HepG2 (cell line): Measurements from ENCODE around the gene SLC25A33. TPM values are rescaled to one million over a fixed set of nuclear protein-coding genes. Genes with fewer than 3 reads are reported as not detected.
A peak's percentile ranks its signal among the peaks of the same experiment; 100 is the strongest.

Experiments used
- ARNTL ChIP-seq: sonication (generic); formaldehyde crosslinking; IDR thresholded peaks from 2 replicates; pipeline ENCODE4 v1.4.0; 2020; ENCODE audit warnings: mild to moderate bottlenecking, missing genetic modification reagents
- GTF3A ChIP-seq: sonication (generic); formaldehyde crosslinking; conservative IDR thresholded peaks from 2 replicates; pipeline ENCODE4 v1.4.0; 2020; ENCODE audit warnings: mild to moderate bottlenecking, missing genetic modification reagents
- JUND ChIP-seq: sonication (generic); formaldehyde crosslinking; IDR thresholded peaks from 2 replicates; pipeline ENCODE4 v1.8.0; 2022; ENCODE audit warnings: mild to moderate bottlenecking, missing genetic modification reagents
- KDM5B ChIP-seq: sonication (generic); formaldehyde crosslinking; IDR thresholded peaks from 2 replicates; pipeline ENCODE4 v1.4.0; 2020; ENCODE audit warnings: missing genetic modification reagents, mild to moderate bottlenecking, borderline replicate concordance
- KDM6A ChIP-seq: IDR thresholded peaks from 2 replicates; pipeline ENCODE4 v1.6.1; 2016; ENCODE audit warnings: low read depth
- KLF11 ChIP-seq: IDR thresholded peaks from 2 replicates; pipeline ENCODE4 v1.6.1; 2016; ENCODE audit warnings: missing compliant biosample characterization
- MAFG ChIP-seq: sonication (generic); formaldehyde crosslinking; IDR thresholded peaks from 2 replicates; pipeline ENCODE4 v1.5.1; 2020; ENCODE audit warnings: mild to moderate bottlenecking, missing genetic modification reagents
- MAZ ChIP-seq, 2 experiments: sonication (generic) in 1 of 2; formaldehyde crosslinking in 1 of 2; IDR thresholded peaks; 2 replicates each; pipeline versions ENCODE4 v1.5.0 to v1.6.1; 2012 to 2020; ENCODE audit warnings: low read depth in 2 of 2, mild to moderate bottlenecking in 2 of 2, borderline replicate concordance in 1 of 2, improper control_type of control experiment in 1 of 2, low read length in 1 of 2, missing genetic modification reagents in 1 of 2, moderate library complexity in 1 of 2
- MTA1 ChIP-seq: sonication (generic); formaldehyde crosslinking; IDR thresholded peaks from 2 replicates; pipeline ENCODE4 v1.4.0; 2020; ENCODE audit warnings: missing genetic modification reagents, mild to moderate bottlenecking, borderline replicate concordance
- NFE2L1 ChIP-seq: sonication (generic); formaldehyde crosslinking; IDR thresholded peaks from 2 replicates; pipeline ENCODE4 v1.4.0; 2020; ENCODE audit warnings: missing genetic modification reagents, mild to moderate bottlenecking, borderline replicate concordance
- NFKBIZ ChIP-seq: IDR thresholded peaks from 2 replicates; pipeline ENCODE4 v1.6.1; 2018; ENCODE audit warnings: missing genetic modification reagents, missing compliant biosample characterization
- PHF8 ChIP-seq: sonication (generic); formaldehyde crosslinking; IDR thresholded peaks from 2 replicates; pipeline ENCODE4 v1.5.0; 2020; ENCODE audit warnings: missing genetic modification reagents
- RFXAP ChIP-seq: sonication (generic); formaldehyde crosslinking; IDR thresholded peaks from 2 replicates; pipeline ENCODE4 v1.4.0; 2020; ENCODE audit warnings: missing genetic modification reagents, borderline replicate concordance
- SKI ChIP-seq: fragments of 450-650 bp; IDR thresholded peaks from one replicate; pipeline ENCODE4 v1.6.1; 2018; ENCODE audit warnings: mild to moderate bottlenecking; ENCODE audit not compliant: partially characterized antibody
- SMAD1 ChIP-seq: sonication (generic); formaldehyde crosslinking; IDR thresholded peaks from 2 replicates; pipeline ENCODE4 v1.4.0; 2020; ENCODE audit warnings: missing genetic modification reagents, low read depth, mild to moderate bottlenecking, borderline replicate concordance
- TAF15 ChIP-seq: fragments of 200-400 bp; formaldehyde crosslinking; IDR thresholded peaks from one replicate; pipeline ENCODE4 v1.6.1; 2018; ENCODE audit warnings: mild to moderate bottlenecking, low read depth, low read length; ENCODE audit not compliant: poor library complexity, severe bottlenecking
- ZFP90 ChIP-seq: sonication (generic); formaldehyde crosslinking; IDR thresholded peaks from 2 replicates; pipeline ENCODE4 v1.8.0; 2022; ENCODE audit warnings: missing genetic modification reagents, mild to moderate bottlenecking, inconsistent platforms, borderline replicate concordance
- ZNF143 ChIP-seq: sonication (generic); formaldehyde crosslinking; IDR thresholded peaks from 2 replicates; pipeline ENCODE4 v1.4.0; 2020; ENCODE audit warnings: missing genetic modification reagents
- ZNF18 ChIP-seq: sonication (generic); formaldehyde crosslinking; IDR thresholded peaks from 2 replicates; pipeline ENCODE4 v1.8.0; 2022; ENCODE audit warnings: mild to moderate bottlenecking, missing genetic modification reagents; ENCODE audit not compliant: insufficient replicate concordance
- ZNF30 ChIP-seq: sonication (generic); formaldehyde crosslinking; IDR thresholded peaks from 2 replicates; pipeline ENCODE4 v1.5.0; 2020; ENCODE audit warnings: mild to moderate bottlenecking, missing genetic modification reagents
- ZNF607 ChIP-seq: sonication (generic); formaldehyde crosslinking; IDR thresholded peaks from 2 replicates; pipeline ENCODE4 v1.5.1; 2020; ENCODE audit warnings: missing genetic modification reagents, mild to moderate bottlenecking, borderline replicate concordance
- ZNF614 ChIP-seq: IDR thresholded peaks from 2 replicates; pipeline ENCODE4 v1.6.1; 2018; ENCODE audit warnings: missing biosample characterization, missing genetic modification reagents, inconsistent platforms, borderline replicate concordance
- polyA plus RNA-seq, 8 experiments: library from polyadenylated mRNA; depleted of rRNA in 3 of 8; stranded (reverse) in 7 of 8; unstranded in 1 of 8; fragments of >200 nt; fragmentation: Illumina TruSeq in 4 of 8; extraction: Trizol in 4 of 8; gene quantifications; 2 replicates each; pipeline versions ENCODE4 v1.2.1 to v1.2.3, GENCODE V29; 2011 to 2016; ENCODE audit warnings: low read depth in 4 of 8, missing spikeins in 1 of 8, mixed read lengths in 1 of 8; ENCODE audit not compliant: insufficient read depth in 1 of 8
- total RNA-seq, 5 experiments: library from RNA; depleted of rRNA; stranded (reverse); fragments of >200 nt; fragmentation: Illumina TruSeq; extraction: Trizol; gene quantifications; 2 replicates each; pipeline ENCODE4 v1.2.3, GENCODE V29; 2016; ENCODE audit warnings: low read depth in 1 of 5
- TF ChIP-seq, protein P1 (sequence below): sonication (generic); formaldehyde crosslinking; IDR thresholded peaks from 2 replicates; pipeline ENCODE4 v1.5.0; 2020; ENCODE audit warnings: missing genetic modification reagents
- TF ChIP-seq, protein P2 (sequence below): sonication (generic); formaldehyde crosslinking; IDR thresholded peaks from 2 replicates; pipeline ENCODE4 v1.4.0; 2020; ENCODE audit warnings: missing genetic modification reagents

The SLC25A33 gene
- total and polyA plus RNA-seq, 2 of the 13 experiments (the other 11 are each of a cell fraction or from before 2014, with no cell fraction given) = 15.4 to 50.3 TPM

GRCh38 chr1:9500756-9501754, 38.2 kb upstream of the SLC25A33 start (continued):
- TF ChIP-seq KDM5B (peak; percentile 62; the same call in 1 of the 2 replicates), MTA1 (CRISPR knock-in tag) (no peak), NFKBIZ (no peak), KDM6A (peak; percentile 30; the same call in 1 of the 2 replicates), ZNF18 (CRISPR knock-in tag) (peak; percentile 69), SMAD1 (CRISPR knock-in tag) (no peak), NFE2L1 (CRISPR knock-in tag) (no peak), ARNTL (CRISPR knock-in tag) (0 out of 2 replicates have a peak, but pooled peaks have one; percentile 51), MAZ (IDR thresholded peaks at IDR 0.05; ENCODE audit: borderline replicate concordance, low read depth, low read length) (no peak), MAZ (CRISPR knock-in tag; IDR thresholded peaks at IDR 0.05; ENCODE audit: low read depth) (no peak), ZNF30 (CRISPR knock-in tag) (no peak), ZFP90 (CRISPR knock-in tag) (peak; percentile 38; the same call in 1 of the 2 replicates), ZNF143 (CRISPR knock-in tag) (peak; percentile 26; the same call in 1 of the 2 replicates), ZNF614 (CRISPR knock-in tag) (peak; percentile 22; the same call in 1 of the 2 replicates), PHF8 (CRISPR knock-in tag) (peak; percentile 31; the same call in 1 of the 2 replicates), MAFG (CRISPR knock-in tag) (no peak), GTF3A (CRISPR knock-in tag) (no peak), RFXAP (CRISPR knock-in tag) (peak; percentile 70; the same call in 1 of the 2 replicates), ZNF607 (CRISPR knock-in tag) (no peak), SKI (peak; percentile 19), KLF11 (CRISPR knock-in tag) (no peak), TAF15 (no peak), JUND (CRISPR knock-in tag) (0 out of 2 replicates have a peak, but pooled peaks have one; percentile 25)
- TF ChIP-seq, protein P1, sequence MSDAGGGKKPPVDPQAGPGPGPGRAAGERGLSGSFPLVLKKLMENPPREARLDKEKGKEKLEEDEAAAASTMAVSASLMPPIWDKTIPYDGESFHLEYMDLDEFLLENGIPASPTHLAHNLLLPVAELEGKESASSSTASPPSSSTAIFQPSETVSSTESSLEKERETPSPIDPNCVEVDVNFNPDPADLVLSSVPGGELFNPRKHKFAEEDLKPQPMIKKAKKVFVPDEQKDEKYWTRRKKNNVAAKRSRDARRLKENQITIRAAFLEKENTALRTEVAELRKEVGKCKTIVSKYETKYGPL (CRISPR knock-in tag) = no peak
- TF ChIP-seq, protein P2, sequence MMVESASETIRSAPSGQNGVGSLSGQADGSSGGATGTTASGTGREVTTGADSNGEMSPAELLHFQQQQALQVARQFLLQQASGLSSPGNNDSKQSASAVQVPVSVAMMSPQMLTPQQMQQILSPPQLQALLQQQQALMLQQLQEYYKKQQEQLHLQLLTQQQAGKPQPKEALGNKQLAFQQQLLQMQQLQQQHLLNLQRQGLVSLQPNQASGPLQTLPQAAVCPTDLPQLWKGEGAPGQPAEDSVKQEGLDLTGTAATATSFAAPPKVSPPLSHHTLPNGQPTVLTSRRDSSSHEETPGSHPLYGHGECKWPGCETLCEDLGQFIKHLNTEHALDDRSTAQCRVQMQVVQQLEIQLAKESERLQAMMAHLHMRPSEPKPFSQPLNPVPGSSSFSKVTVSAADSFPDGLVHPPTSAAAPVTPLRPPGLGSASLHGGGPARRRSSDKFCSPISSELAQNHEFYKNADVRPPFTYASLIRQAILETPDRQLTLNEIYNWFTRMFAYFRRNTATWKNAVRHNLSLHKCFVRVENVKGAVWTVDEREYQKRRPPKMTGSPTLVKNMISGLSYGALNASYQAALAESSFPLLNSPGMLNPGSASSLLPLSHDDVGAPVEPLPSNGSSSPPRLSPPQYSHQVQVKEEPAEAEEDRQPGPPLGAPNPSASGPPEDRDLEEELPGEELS (CRISPR knock-in tag) = no peak; the same call in none of the 2 replicates
